ENCODE results near the gene RNF5. TPM values are rescaled to one million over a fixed set of nuclear protein-coding genes. Genes with fewer than 3 reads are reported as not detected.

RNF5 gene
- total and polyA plus RNA-seq, 9 of the 15 experiments (the other 6 are each of a cell fraction or from before 2014, with no cell fraction given): 62.2 to 245 (median 129) TPM

DNA sequence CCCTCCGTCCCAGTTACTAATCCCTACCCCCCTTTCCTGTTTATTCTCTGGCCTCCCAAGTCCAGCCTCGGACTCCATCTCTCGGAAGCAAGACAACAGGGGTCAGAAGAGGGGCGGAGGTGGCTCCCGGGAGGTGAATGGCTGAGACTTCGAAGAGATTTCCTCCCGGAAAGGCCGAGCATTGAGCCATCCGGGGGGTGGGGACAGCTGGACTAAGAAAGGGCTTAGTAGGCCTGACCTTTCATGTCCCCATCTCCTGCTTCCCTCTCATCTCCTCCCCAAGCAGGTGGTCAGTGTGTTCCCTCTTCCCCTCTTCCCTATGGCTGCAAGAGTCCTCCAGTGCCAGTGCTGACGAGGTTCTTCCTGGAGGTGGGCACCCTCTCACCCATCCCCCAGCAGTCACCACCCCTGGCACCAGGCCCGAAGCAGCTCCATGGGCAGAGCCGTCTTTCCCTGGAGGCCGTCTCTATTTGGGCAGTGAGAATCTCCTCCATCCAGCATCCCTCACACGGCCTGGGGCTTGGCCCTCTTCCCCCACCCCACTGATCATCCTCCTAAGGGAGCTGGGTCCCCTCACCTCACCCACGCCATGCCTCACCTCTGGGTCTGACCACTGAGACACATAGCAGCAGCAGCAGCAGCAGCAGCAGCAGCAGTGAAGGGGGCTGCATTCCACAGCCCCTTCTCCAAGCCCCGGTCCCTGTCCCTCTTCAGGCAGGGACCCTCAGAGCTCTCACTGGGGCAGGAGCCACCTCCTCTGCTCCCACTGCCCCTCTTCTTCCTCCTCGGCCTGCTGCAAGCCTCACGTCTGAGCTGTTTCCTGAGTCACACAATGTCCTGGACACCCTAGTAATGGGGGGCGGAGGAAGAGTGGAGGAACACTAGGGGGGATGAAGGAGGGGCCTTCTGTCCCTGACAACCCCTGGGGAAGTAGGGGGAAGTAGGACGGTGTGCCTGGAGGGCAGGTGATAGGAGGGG, 45.3 kb downstream of the RNF5 start, which contains the start of gene NOTCH4:
NOTCH4 (minus strand) TSS at position 810 of the 978 bp plus-strand sequence; CDS start at position 671, 139 bp downstream.
- ATAC-seq (no peak), DNase-seq (ENCODE audit: extremely low read depth in 1 of 4, low spot score in 3 of 4) (no peak), FAIRE-seq (no peak)
- intact Hi-C loops (cut with micrococcal nuclease): no loop called here
- Histone ChIP-seq H3K4me3 (no peak within 1 kb of the TSS), H4K20me1 (replicated peaks; ENCODE audit: control insufficient read depth, insufficient read depth, low read length) (no peaks in the 10 kb centered on the region; the same call in none of the 2 replicates), H3K27me3 (ENCODE audit: control insufficient read depth in 2 of 2, insufficient read depth in 2 of 2, low read length in 2 of 2) (peaks cover 28 to 54% of the 10 kb centered on the region in 2 experiments; a peak in 4 of 5 replicates), H3K9ac (ENCODE audit: insufficient read depth in 1 of 2, low read depth in 2 of 2, low read length in 2 of 2) (0 out of 4 replicates have a peak within 1 kb of the TSS, but pooled peaks of 1 of the 2 experiments have one; percentile 47), H3K79me2 (ENCODE audit: control insufficient read depth, insufficient read depth, low read length) (no peaks in the 10 kb centered on the region), H2AFZ (ENCODE audit: low read depth, low read length) (no peak within 1 kb of the TSS), H3K4me1 (replicated peaks in 1 of 2; ENCODE audit: control insufficient read depth in 2 of 2, insufficient read depth in 2 of 2, low read length in 2 of 2) (peaks cover 0 to 4% of the 10 kb centered on the region in 2 experiments; a peak in 3 of 5 replicates), H3K9me1 (ENCODE audit: control insufficient read depth, insufficient read depth, low read length) (no peaks in the 10 kb centered on the region), H3K4me2 (ENCODE audit: insufficient read depth, low read length) (no peak within 1 kb of the TSS), H3K36me3 (ENCODE audit: control insufficient read depth, insufficient read depth, low read length) (no peaks in the 10 kb centered on the region), H3K27ac (ENCODE audit: extremely low read depth, low read depth, low read length) (no peak within 1 kb of the TSS), H3K9me3 (replicated peaks; ENCODE audit: control insufficient read depth, insufficient read depth, low read depth, low read length) (no peaks in the 10 kb centered on the region)
- no TSS peak for BruUV-seq (replicated peaks)
- in situ Hi-C loops (cut with MboI): no loop called here
- no peak for TF ChIP-seq ETS2 (tag; IDR thresholded peaks at IDR 0.05; ENCODE audit: borderline replicate concordance, poor library complexity, severe bottlenecking)
- TF ChIP-seq HNRNPLL (IDR thresholded peaks at IDR 0.05; ENCODE audit: low read depth, low read length, poor library complexity, severe bottlenecking): peak; percentile 3
- TF ChIP-seq HMG20A (CRISPR knock-in tag; conservative IDR thresholded peaks at IDR 0.05): no peak
- no peak for TF ChIP-seq CHD4 (IDR thresholded peaks at IDR 0.05; ENCODE audit: insufficient read depth, insufficient replicate concordance, low read depth, low read length, poor library complexity, severe bottlenecking)
- TF ChIP-seq KLF1 (tag; IDR thresholded peaks at IDR 0.05): no peak
- CTCF ChIA-PET (ENCODE audit: low intra/inter-chr PET ratio): interaction anchor here (0.6 kb wide), 1 partner anchor 175 kb away, joined by 3 read pairs; no protein-coding TSS in a partner anchor
- 8% methylated on average over 20 of the region's 20 CpGs for WGBS (ENCODE audit: insufficient coverage, low coverage, missing lambda C conversion rate)
- POLR2A ChIA-PET: interaction anchor here (0.6 kb wide), 1 partner anchor 164 kb away, joined by 3 read pairs; no protein-coding TSS in a partner anchor

All from K562 (cell line).